VCaP (cell line): ENCODE data around the gene DPEP3.

Source experiments
- H3K27ac ChIP-seq: fragments of 450-650 bp; 2 replicates; pipeline ENCODE4 v1.5.1; 2017
- TF ChIP-seq, protein P1 (sequence below): fragments of 450-650 bp; conservative IDR thresholded peaks from 2 replicates; pipeline ENCODE4 v1.5.1; 2017; ENCODE audit warnings: mild to moderate bottlenecking, moderate library complexity

Gene DPEP3

DNA sequence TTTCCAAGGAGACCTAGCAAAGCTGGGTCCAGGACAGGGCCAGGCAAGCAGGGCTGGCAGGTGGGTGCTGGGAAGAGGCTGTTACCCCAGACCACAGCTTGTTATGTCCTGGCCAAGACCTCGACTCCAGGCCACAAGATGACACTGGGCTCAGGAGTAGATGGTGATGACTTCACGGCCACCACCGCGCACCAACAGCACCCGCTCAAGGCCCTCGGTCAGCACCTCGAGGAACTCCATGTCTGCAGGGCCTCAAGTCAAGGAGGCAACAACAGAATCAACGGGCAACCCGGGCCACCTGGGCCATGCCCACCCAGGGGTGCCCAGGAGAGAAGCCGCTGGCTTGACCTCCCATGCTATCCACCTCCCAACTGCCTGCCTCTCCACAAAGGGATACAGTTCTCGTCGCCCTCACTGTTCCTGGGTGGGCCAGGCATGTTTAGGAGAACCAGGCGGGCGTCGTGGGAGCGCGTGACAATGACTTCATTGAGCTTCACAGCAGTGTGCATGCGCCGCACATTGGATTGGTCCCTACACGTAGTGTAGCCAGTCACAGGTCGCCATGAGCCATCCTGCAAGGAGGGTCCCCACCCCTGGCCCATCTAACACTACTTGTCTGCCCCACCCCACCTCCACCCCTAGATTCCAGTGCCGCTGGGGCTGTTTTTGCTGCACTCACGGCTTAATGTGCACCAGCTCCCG lies 35.5 kb downstream of the DPEP3 start:
- TF ChIP-seq, protein P1, sequence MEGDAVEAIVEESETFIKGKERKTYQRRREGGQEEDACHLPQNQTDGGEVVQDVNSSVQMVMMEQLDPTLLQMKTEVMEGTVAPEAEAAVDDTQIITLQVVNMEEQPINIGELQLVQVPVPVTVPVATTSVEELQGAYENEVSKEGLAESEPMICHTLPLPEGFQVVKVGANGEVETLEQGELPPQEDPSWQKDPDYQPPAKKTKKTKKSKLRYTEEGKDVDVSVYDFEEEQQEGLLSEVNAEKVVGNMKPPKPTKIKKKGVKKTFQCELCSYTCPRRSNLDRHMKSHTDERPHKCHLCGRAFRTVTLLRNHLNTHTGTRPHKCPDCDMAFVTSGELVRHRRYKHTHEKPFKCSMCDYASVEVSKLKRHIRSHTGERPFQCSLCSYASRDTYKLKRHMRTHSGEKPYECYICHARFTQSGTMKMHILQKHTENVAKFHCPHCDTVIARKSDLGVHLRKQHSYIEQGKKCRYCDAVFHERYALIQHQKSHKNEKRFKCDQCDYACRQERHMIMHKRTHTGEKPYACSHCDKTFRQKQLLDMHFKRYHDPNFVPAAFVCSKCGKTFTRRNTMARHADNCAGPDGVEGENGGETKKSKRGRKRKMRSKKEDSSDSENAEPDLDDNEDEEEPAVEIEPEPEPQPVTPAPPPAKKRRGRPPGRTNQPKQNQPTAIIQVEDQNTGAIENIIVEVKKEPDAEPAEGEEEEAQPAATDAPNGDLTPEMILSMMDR: no peak
- H3K27ac ChIP-seq: no peak overlapping the region

DNA sequence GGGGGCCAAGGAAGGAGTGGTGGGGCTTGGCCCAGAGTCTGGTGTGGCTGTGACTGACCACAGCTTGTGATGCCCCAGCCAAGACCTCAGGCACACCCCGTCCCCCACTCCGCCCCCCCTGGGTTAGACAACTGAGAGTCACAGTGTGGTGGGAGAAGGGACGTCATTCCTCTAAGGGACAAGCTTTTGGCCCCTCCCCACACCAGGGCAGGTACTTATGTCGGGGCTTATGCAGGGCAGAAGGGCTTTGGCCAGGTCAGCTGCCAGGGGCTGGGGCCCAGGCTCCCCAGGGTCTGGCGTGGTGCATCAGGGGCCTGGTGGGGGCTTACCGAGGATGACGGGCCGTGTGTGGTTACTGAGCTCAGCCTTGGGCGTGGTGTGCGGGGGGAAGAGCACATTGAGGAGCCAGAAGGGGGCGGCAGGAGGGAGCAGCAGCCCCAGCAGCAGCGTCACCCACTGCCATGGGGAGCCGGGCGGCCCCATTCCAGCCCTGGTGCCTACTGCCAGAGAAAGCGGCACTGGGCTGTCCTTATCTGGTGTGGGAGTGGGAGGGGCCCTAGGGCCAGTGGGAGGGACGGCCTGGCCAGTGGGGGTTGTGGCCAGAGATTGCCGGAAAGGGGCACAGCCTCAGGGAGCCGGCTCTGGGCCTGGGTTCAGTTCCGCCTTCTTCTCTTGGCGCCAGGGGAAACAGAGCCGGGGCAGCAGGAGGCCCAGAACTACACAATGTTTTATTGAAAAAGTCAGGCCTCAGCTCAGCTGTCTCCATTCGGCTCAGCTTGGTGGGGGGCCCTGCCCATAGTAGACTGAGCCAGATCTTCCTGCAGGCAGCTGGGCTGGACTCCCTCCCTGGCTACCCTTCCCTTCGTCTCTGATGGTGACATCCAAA lies 36.4 kb downstream of the DPEP3 start, which contains the start of gene LCAT:
Gene LCAT (minus strand): TSS at position 502 of the 886 bp plus-strand sequence. CDS start 19 bp downstream, at position 483.
- no peak within 1 kb of the TSS for H3K27ac ChIP-seq
- TF ChIP-seq, protein P1: no peak

DNA sequence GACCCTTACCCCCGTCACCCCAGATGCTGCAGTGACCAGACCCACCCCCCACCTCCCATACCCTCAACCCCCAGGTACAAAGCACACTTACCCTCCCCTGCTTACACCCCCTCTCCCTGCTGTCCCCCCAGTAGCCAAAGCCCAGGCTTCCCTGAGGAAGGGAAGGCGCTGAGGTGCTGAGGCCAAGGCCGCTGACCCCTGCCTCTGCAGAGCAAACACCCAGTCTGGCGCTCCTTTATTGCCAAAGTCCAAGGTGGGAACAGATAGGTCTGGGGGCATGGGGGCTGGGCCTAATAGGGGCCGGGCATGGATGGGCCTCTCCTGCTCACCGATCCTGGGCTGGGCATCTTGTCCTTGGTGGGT lies 37.1 kb downstream of the DPEP3 start:
- TF ChIP-seq, protein P1: no peak
- no peak overlapping the region for H3K27ac ChIP-seq

DNA sequence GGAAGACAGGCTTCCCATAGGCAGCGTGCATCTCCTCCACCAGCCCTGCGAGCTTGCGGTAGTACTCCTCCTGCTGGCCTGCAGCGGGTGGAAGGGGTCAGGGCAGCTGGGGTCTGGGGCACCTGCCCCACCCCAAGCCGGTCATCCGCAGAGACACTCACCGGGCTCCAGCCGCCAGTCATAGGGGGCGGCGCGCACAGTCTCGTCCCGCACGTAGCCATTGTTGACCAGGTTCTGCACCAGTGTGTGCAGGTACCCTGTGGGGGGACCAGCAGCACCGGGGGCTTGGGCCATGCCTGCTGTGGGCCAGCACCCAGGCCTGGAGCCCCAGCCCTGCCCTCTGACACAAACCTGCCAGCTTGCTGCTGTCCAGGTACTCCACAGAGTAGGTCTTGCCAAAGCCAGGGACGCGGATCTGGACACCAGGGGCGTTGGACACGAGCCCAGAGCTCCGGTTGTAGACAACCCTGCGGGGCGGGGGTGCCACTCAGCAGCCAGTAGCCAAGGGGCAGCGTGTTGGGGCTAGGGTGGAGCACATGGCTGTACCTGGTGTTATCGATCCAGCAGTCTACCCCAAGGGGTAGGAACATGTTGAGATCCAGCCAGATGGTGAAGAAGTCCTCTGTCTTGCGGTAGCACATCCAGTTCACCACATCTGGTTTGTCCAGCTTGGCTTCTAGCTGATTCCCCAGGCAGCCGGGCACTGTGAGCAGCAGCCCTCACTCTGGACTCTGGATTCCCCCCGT lies 37.6 kb downstream of the DPEP3 start:
- H3K27ac ChIP-seq: no peak overlapping the region
- TF ChIP-seq, protein P1: no peak

DNA sequence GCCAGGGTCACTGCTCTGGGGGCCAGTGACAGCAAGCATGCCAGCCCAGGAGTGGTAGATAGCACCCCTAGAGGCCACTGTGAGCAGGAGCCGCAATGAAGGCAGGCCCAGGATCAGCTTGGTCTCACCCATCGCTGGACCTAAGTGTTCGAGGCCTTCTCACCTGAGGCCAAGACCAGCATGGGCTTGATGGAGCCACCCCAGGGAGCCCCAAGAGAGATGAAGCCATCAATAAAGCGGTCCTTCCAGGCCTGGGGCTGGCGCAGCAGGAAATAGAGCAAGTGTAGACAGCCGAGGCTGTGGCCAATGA lies 38.1 kb downstream of the DPEP3 start:
- H3K27ac ChIP-seq: no peak overlapping the region
- TF ChIP-seq, protein P1: peak; percentile 58

DNA sequence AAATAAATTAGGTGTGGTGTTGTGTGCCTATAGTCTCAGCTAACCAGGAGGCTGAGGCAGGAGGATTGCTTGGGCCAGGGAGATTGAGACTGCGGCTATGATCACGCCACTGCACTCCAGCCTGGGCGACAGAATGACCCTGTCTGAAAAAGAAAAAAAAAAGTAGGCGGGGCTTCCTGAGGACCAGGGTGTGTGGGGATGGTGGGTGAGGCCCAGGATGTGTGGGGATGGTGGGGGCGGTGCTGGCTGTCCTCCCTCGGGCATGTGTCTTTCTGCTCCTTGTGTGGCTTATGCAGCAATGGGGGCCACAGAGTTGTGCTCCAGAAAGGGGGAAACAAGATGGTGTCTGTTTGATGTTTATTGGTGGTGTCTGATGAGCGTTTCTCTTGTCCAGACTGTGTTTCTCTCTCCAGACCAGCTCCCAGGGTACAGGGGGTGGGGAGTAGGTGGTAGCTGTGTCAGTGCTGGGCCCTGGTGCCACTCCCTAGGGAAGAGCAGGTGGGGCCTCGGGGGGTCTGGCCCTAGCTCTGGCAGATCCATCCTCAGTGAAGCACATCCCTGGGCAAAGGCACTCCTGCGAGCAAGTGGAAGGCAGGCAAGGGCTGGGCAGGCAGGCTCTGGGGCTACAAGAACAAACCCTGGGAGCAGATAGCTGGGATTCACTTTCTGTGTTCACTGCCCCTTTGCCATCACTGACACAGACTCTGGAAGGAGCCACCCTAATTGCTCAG lies 38.7 kb downstream of the DPEP3 start:
- H3K27ac ChIP-seq: no peak overlapping the region
- TF ChIP-seq, protein P1: no peak
